ENCODE measurements around the gene MYH7. TPM values are rescaled to one million over a fixed set of nuclear protein-coding genes. Genes with fewer than 3 reads are reported as not detected.

Gene MYH7
- total RNA-seq, 4 donors from 2014 or later: 0.27 TPM; not detected in 3

- Histone ChIP-seq H3K27me3 (no peaks in the 10 kb centered on the region), H3K9me3 (no peaks in the 10 kb centered on the region), H3K36me3 (peaks cover 30 to 34% of the 10 kb centered on the region in 2 donors), H3K27ac (peak within 1 kb of the TSS; percentile 62 to 71 (median 63)), H3K4me3 (replicated peaks in 1 of 3) (peak within 1 kb of the TSS; percentile 57 to 79 (median 61)), H3K4me1 (peaks cover 6 to 8% of the 10 kb centered on the region in 2 donors)
- DNase-seq: peak; percentile 94
- TF ChIP-seq POLR2A (IDR thresholded peaks at IDR 0.05): peak in 1 of 2 donors; percentile 45
- TF ChIP-seq CTCF (IDR thresholded peaks at IDR 0.05): peak; percentile 44 to 95 (median 80)
- 1% methylated on average over 38 to 41 of the region's 41 CpGs for WGBS, 2 donors
- intact Hi-C loops (cut with DNase I): loop anchor here (10.0 kb wide), 1 partner anchor 145 kb away; the partner anchor contains the start of gene PABPN1
Measured at GRCh38 chr14:23469127-23469905, 33.9 kb upstream of the MYH7 start, which contains the start of gene NGDN. TSS of gene NGDN (plus strand) at chr14:23469703. CDS start at chr14:23469716, 13 bp downstream.

GRCh38 chr14:23468704-23469126 lies 33.3 kb upstream of the MYH7 start:
- peak overlapping the region in 2 of 3 donors; percentile 10 to 23 for H3K4me3 ChIP-seq (replicated peaks in 1 of 3)
- peaks cover 6 to 8% of the 10 kb centered on the region in 2 donors for H3K4me1 ChIP-seq
- H3K27ac ChIP-seq: peak overlapping the region; percentile 43 to 63 (median 59)
- TF ChIP-seq CTCF (IDR thresholded peaks at IDR 0.05) (no peak), POLR2A (IDR thresholded peaks at IDR 0.05) (no peak)
- peaks cover 24 to 29% of the 10 kb centered on the region in 2 donors for H3K36me3 ChIP-seq
- no peaks in the 10 kb centered on the region for H3K27me3 ChIP-seq
- WGBS, 2 donors: 72 to 78% methylated on average over 15 of the region's 15 CpGs
- no peak for DNase-seq
- no peaks in the 10 kb centered on the region for H3K9me3 ChIP-seq
- intact Hi-C loops (cut with DNase I): loop anchor here (10.0 kb wide), 1 partner anchor 144 kb away; the partner anchor contains the start of gene PABPN1

DNA sequence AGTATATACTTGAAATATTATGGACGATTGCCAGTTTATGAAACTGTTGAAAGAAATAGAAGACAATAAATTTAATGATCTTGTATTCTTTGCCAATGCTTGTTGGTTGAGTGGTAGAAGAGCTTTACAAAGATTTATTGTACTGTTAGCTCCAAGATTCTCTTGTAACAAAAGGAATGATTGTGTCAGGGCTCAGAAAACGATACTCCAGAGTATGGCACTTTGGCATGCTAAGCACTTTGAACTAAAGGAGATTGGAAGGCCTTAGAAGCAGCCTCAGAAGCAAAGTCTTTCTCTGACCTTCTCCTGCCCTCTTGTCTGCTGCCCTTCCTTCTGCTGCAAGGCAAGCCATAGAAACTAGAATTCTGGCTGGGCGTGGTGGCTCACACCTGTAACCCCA lies 29.8 kb upstream of the MYH7 start:
- no peak for DNase-seq
- H3K4me3 ChIP-seq (replicated peaks in 1 of 3): no peak overlapping the region
- WGBS, 2 donors: 70 to 83% methylated on average over 3 of the region's 3 CpGs
- H3K4me1 ChIP-seq: peaks cover 3 to 4% of the 10 kb centered on the region in 2 donors
- no peaks in the 10 kb centered on the region for H3K36me3 ChIP-seq
- H3K9me3 ChIP-seq: no peaks in the 10 kb centered on the region
- H3K27ac ChIP-seq: no peak overlapping the region
- H3K27me3 ChIP-seq: no peaks in the 10 kb centered on the region
- intact Hi-C loops (cut with DNase I): loop anchor here (10.0 kb wide), 1 partner anchor 140 kb away; the partner anchor contains the start of gene PABPN1
- TF ChIP-seq POLR2A (IDR thresholded peaks at IDR 0.05) (no peak), CTCF (IDR thresholded peaks at IDR 0.05) (no peak)

- Histone ChIP-seq H3K36me3 (no peaks in the 10 kb centered on the region), H3K4me3 (replicated peaks in 1 of 3) (no peak overlapping the region), H3K27me3 (no peaks in the 10 kb centered on the region), H3K9me3 (no peaks in the 10 kb centered on the region), H3K27ac (no peak overlapping the region), H3K4me1 (no peaks in the 10 kb centered on the region)
- DNase-seq: no peak
- TF ChIP-seq POLR2A (IDR thresholded peaks at IDR 0.05): no peak
- TF ChIP-seq CTCF (IDR thresholded peaks at IDR 0.05): no peak
- intact Hi-C loops (cut with DNase I): loop anchor here (10.0 kb wide), 1 partner anchor 140 kb away; the partner anchor contains the start of gene PABPN1
Measured at GRCh38 chr14:23464700-23465099, 29.2 kb upstream of the MYH7 start.

DNA sequence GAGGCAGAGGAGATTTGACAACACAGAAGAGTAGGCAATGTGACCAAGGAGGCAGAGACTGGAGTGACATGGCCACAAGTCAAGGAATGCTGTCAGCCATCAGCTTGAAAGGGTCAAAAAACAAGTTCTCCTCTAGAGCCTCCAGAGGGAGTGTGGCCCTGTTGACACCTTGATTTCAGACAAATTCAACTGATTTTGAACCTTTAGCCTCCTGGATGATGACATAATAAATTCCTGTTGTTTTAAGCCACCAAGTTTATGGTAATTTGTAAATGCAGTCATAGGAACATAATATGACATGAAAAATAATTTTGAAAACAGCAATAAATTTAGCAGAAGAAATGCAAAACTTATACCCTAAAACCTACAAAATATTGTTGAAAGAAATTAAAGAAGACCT lies 25.5 kb upstream of the MYH7 start:
- Histone ChIP-seq H3K9me3 (no peaks in the 10 kb centered on the region), H3K4me1 (no peaks in the 10 kb centered on the region), H3K27me3 (no peaks in the 10 kb centered on the region), H3K36me3 (no peaks in the 10 kb centered on the region), H3K27ac (no peak overlapping the region), H3K4me3 (replicated peaks in 1 of 3) (no peak overlapping the region)
- DNase-seq: no peak
- intact Hi-C loops (cut with DNase I): loop anchor here (10.0 kb wide), 1 partner anchor 136 kb away; the partner anchor contains the start of gene PABPN1
- TF ChIP-seq CTCF (IDR thresholded peaks at IDR 0.05) (no peak), POLR2A (IDR thresholded peaks at IDR 0.05) (no peak)

All from thyroid gland (tissue), 4 donors.